HG02981 (cell line): ENCODE results near the gene TMEM125.

Experiments
- ATAC-seq: cut with Tn5 transposase; IDR thresholded peaks from one replicate; pipeline ENCODE4 v1.9.1; 2021; ENCODE audit warnings: mild to moderate bottlenecking, moderate library complexity; ENCODE audit not compliant: unreplicated experiment

TMEM125 gene

GRCh38 chr1:43269627-43270375 lies at the start of gene TMEM125:
Gene TMEM125 (plus strand): TSS chr1:43269983. CDS start chr1:43272723, 2,740 bp downstream.
- ATAC-seq, result no peak

DNA sequence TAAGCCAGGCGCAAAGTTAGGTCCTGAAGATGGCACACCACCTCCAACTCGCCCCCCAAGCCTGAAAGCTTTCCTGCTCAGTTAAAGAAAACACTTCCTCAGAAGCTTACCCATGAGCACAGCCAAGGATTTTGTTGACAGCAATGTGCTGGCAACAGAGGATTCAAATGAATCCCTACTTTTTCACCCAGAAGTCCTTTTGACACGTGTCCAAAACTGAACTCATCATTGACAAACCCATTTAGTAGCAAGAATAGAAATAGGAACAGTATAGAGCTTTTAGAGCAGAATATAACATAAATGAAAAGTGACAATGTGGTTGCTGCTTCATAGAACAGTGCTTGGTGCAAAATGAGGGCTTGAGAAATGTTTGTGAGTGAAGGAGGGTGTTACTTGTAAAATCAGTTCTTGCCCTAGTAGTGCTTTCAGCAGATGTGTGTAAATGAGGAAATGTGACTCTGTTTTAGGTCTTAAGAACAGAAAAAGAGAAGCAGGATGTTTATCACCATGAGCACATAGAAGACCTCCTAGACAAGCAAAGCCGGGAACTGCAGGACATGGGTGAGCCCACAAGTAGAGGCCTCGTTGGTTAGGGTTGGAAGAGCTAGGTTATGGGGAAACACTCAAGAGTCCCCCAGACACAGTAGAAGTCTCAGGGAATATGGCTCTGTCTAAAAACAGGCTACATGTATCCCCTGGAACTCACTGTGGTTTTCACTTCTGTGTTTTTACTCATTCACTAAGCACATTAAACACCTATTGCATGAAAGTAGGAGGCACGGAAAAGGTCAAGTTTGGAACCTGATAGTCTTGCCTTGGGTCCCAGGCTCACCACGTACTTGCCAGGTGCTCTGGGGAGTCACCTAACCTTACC lies 48.6 kb upstream of the TMEM125 start:
- peak; percentile 77 for ATAC-seq

DNA sequence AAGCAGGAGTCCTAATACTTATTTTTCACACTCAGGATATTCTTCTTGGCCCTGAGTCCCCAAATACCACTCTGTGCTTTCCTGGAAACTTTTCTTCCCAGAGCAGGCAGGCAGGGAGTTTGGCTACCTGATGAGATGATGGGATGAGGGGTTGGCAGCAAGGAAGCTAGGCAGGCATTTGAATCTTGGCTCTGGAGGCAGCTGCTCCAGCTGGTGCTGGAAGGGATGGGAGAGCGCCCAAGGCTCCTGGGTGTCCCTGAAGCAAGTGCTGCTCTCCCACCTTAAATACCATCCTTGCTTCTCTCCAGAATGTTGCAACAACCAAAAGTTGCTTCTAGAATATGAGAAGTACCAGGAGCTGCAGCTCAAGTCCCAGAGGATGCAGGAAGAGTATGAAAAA lies 48.0 kb upstream of the TMEM125 start:
- ATAC-seq, result no peak

- no peak for ATAC-seq
Observed at GRCh38 chr1:43222879-43223278, 46.9 kb upstream of the TMEM125 start.

- ATAC-seq, result no peak
Observed at GRCh38 chr1:43225168-43225567, 44.6 kb upstream of the TMEM125 start.

DNA sequence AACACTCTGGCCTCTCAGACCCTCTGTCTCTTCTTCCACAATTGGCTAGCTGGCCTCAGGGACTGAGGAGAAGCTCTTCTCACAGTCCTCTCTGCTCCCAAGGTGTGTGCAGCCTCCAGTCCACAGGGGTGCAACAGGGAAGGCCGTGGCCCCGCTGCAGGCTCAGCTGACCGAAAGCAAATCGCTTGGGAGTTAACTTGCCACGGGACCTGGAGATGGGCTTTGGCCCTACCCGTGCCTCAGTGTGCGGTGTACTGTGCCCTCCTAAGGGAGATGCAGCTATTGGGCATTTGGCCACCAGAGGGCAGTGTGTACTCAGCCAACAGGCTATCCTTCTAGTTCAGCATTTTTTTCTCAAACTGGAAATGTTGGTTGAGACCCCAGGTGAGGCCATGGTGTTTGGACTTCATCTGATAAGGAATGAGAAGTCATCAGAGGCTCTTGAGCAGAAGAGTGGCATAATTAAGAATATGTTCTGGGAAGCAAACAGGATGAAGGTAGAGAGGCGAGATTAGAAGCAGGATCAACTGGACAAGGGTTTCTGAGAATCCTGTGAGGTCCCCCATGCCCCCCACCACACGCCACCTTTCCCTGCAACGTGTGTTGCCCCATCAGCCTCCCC lies 42.5 kb upstream of the TMEM125 start:
- peak; percentile 64 for ATAC-seq

DNA sequence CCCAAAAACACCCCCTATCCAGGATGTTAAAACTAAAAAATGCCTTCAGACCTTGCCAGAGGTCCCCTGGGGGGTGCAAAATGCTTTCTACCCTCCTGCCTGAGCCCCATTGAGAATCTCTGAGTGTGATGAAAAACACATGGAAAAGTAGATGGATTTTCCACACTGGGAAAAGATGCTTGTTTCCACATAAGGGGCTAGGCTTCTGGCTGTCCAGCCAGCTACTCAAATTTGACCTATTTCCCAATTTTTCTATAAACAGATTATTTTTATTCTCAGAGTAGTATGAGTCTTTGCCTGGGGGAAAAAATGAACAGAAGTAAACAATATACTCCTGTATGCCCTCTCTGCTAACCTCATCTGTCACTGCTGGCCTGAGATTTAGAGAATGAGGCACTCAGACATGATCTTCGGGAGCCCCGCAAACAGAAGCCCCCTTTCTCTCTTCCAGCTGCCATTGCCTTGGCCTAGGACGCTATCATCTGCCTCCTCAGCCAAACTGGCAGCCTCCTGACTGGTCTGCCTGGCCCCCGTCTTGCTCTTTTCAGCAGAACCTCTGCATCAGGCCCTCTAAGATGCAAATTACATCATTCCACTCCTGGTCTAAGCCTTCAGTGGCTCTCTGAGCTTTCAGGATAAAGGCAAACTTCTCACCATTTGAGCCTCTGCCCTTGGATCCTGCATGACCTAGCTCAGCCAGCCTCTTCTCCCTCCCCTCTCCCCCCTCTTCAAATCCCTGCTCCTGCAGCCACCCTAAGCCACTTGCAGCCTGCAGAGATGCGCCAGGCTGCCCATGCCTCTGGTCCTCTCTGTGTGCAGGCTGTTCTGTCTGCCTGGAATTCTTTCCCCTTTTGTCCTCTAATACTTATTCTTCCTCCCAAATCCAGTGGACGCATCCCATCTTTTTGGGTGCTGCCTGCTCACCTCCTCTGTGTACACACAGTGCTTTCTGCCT lies 39.7 kb upstream of the TMEM125 start:
- no peak for ATAC-seq

- ATAC-seq, result no peak
Observed at GRCh38 chr1:43232074-43232473, 37.7 kb upstream of the TMEM125 start.

DNA sequence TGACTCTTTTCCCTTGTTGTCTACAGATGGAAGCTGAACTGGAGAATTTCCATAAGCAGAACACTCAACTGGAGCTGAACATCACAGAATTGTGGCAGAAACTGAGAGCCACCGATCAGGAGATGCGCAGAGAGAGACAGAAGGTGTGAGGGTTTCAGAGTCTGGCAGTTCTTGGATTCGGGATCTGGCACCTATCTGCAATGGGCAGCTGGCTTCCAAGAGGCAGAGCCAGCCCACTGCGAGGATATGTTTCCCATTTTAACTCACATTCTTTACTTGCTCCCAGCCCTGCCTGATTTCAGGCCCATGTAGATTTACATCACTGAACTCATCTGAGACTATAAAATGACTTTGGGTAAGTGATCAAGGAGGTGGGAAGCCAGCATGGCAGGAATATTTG lies 37.3 kb upstream of the TMEM125 start:
- ATAC-seq, result no peak

DNA sequence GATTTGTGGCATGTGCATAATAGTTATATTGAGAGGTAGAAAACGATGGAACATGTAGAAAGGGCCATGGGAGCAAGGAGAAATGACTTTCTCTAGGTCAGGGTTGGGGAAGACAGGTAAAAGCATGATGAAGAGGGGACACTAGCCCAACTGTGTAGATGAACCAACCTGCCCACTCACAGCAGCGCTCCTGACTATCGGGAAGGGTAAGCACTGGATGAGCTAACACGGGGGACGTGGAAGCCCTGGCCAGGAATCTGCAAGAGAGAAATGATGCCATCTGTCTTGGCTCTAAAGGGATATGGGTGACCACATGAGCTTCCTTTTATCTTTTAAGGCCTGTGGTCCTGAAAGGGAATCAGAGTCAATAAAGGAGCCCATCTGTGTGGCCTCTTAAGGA lies 36.2 kb upstream of the TMEM125 start:
- ATAC-seq, result no peak

DNA sequence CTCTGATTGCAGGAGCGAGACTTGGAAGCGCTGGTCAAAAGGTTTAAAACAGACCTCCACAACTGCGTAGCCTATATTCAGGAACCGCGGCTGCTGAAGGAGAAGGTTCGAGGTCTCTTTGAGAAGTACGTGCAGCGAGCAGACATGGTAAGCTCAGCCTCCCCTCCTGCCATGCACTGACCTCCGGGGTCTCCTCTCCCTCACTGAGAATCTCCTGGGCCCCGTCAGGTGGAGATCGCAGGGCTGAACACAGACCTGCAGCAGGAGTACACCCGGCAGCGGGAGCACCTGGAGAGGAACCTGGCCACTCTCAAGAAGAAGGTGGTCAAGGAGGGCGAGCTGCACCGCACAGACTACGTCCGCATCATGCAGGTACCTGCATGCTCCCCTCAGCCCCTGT lies 35.5 kb upstream of the TMEM125 start:
- ATAC-seq, result no peak

- no peak for ATAC-seq
Observed at GRCh38 chr1:43235040-43235439, 34.7 kb upstream of the TMEM125 start.

- no peak for ATAC-seq
Observed at GRCh38 chr1:43235451-43236121, 34.2 kb upstream of the TMEM125 start.

DNA sequence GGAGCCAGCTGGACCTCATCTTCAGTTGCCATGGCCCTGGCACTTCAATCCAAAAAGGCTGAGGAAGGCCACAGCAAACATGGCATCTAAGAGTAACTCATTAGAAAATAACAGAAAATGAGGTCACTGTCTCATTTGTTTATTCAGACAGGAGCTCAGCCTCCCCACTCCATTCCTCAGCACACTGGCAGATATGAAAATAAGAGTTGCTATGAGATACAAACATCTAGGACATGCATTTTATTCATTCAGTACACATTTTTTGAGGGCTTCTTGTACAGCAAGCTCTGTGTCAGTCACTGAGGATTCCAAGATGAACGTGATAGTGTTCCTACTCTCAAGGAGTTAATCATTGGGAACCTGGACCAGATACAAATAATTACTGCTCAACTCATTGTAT lies 32.7 kb upstream of the TMEM125 start:
- ATAC-seq, result no peak

DNA sequence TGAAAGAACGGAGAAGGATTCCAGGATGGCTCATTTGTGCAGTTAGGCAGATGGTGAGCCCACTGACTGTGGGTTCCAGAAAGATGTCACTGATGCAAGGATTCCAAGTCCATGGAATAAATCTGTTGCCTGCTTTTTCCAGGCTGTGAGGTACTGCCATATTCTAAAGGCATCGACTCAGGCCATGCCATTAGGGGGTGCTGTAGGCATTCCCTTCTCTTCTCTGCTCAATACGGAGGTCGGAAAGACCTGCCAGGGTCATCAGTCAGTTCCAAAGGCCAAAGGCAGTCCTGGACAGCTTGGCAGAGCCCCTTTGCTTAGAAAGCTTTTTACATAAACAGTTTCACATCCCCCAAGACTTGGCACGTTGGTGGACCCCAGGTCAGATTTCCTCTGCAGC lies 31.7 kb upstream of the TMEM125 start:
- no peak for ATAC-seq

GRCh38 chr1:43238991-43239469 lies 30.8 kb upstream of the TMEM125 start:
- ATAC-seq, result no peak

- no peak for ATAC-seq
Observed at GRCh38 chr1:43239484-43239883, 30.3 kb upstream of the TMEM125 start.

DNA sequence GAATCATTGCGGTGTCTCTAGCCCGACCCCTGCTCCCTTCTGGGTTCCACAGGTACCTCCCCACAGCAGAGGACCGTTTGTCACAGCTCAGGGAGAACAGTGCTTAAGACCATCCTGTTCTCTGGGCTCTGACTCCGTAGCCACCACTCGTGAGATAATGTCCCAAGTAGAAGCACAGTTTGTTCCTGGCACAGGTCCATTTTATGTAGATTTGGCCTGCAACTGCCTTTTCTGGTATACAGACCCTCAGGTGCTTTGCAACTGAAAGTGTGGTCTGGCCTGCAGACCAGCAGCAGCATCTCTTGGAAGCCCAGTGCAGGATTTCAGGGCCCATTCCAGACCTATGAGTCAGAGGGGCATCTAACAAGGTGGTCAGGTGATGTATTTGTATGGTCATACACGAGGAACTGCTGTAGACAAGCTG lies 28.4 kb upstream of the TMEM125 start:
- no peak for ATAC-seq

- no peak for ATAC-seq
Observed at GRCh38 chr1:43243299-43243698, 26.5 kb upstream of the TMEM125 start.
